Thyroid gland (tissue), 4 donors: ENCODE measurements around the gene HOXA3.

Experiments
- CTCF ChIP-seq, 6 experiments: fragments of 200-600 bp in 3 of 6; fragments of 450-650 bp in 3 of 6; sonication (generic) in 3 of 6; IDR thresholded peaks; one replicate each; pipeline ENCODE4 v1.5.1; 2016 to 2019; ENCODE audit warnings: antibody characterized with exemption in 6 of 6, mild to moderate bottlenecking in 2 of 6, inconsistent platforms in 1 of 6, moderate library complexity in 1 of 6
- POLR2A ChIP-seq, 2 donors: fragments of 450-650 bp; IDR thresholded peaks; one replicate each; pipeline ENCODE4 v1.6.1; 2017; ENCODE audit warnings: antibody characterized with exemption in 2 of 2, mild to moderate bottlenecking in 2 of 2, moderate library complexity in 1 of 2

DNA sequence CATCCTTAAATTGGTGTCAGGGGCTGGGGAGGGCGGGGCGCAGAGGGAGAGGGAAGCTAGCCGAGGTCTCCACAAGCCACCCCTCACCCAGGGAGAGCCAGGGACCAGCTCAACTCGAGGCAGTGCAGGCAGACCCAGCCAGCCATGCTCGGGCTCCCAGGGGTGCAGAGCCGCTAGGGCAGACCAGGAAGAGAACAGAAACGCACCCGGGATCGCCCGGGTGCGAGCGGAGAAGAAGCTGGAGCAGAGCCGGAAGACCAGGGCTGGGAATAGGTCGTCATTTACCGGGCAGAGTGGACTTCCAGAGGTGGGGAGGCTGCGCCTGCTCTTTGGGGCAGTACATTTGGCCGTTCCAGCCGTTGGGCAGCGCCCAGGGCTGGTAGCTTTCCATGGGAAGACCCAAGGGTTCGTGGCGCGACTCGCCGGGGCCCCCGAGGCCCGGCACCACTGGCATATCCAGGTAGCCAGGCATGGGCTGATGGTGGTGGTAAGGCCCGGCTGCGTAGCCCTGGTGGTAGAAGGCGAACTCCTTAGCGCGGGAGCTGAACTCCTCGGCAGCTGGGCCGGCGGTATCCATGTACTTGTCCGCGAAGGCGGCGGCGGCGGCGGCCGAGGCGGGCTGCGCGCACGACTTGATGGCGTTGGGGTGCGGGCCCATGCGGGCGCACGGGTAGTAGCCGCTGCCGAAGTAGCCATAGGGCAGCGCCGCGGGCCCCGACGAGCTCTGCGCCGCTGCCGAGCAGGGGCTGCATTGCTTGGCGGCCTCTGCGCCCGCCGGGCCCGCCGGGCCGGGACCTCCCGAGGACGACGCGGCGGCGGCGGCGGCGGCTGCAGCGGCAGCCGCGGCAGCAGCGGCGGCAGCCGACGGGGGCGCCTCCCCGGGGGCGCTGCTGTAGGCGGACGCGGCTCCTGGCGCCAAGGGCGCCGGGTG lies 46.8 kb upstream of the HOXA3 start:
- no peak for TF ChIP-seq CTCF (IDR thresholded peaks at IDR 0.05)
- TF ChIP-seq POLR2A (IDR thresholded peaks at IDR 0.05) = no peak
